Peyer's patch (tissue), 4 donors: ENCODE results near the gene NRXN3. TPM values are rescaled to one million over a fixed set of nuclear protein-coding genes. Genes with fewer than 3 reads are reported as not detected.

Source experiments
- DNase-seq, 3 donors: peaks; one replicate each; pipeline ENCODE4 v3.0.0-alpha.2; 2017 to 2019
- H3K27ac ChIP-seq, 4 donors: fragments of 200-600 bp; sonication (generic); one replicate each; pipeline ENCODE4 v1.5.1; 2016 to 2019
- H3K27me3 ChIP-seq, 2 donors: fragments of 200-600 bp; sonication (generic); one replicate each; pipeline ENCODE4 v1.5.1; 2019
- H3K36me3 ChIP-seq, 3 donors: fragments of 200-600 bp; sonication (generic); one replicate each; pipeline ENCODE4 v1.5.1; 2016 to 2019
- H3K4me1 ChIP-seq, 4 donors: fragments of 200-600 bp; sonication (generic); one replicate each; pipeline ENCODE4 v1.5.1; 2016 to 2019
- H3K4me3 ChIP-seq, 4 donors: fragments of 200-600 bp; sonication (generic); 1 replicate in 3 of 4; 2 replicates in 1 of 4; pipeline ENCODE4 v1.5.1; 2016 to 2019; ENCODE audit warnings: mild to moderate bottlenecking in 1 of 4
- H3K9me3 ChIP-seq, 4 donors: fragments of 200-600 bp; sonication (generic); one replicate each; pipeline ENCODE4 v1.5.1; 2016 to 2019; ENCODE audit warnings: mild to moderate bottlenecking in 1 of 4
- CTCF ChIP-seq, 6 experiments: fragments of 450-650 bp in 4 of 6; fragments of 200-600 bp in 2 of 6; sonication (generic) in 1 of 6; IDR thresholded peaks; one replicate each; pipeline ENCODE4 v1.5.1; 2017 to 2019; ENCODE audit warnings: antibody characterized with exemption in 6 of 6, mild to moderate bottlenecking in 3 of 6, moderate library complexity in 1 of 6
- POLR2A ChIP-seq, 2 donors: fragments of 450-650 bp; IDR thresholded peaks; one replicate each; pipeline ENCODE4 v1.5.1; 2017; ENCODE audit warnings: antibody characterized with exemption in 2 of 2, mild to moderate bottlenecking in 2 of 2, moderate library complexity in 2 of 2
- total RNA-seq, 4 donors: library from RNA; depleted of rRNA; stranded (reverse); fragments of >200 nt; gene quantifications; one replicate each; pipeline ENCODE4 v1.1.0, GENCODE V29; 2016

NRXN3 gene
- total RNA-seq, 4 donors from 2014 or later: 1.6 to 10.2 (median 4.4) TPM

DNA sequence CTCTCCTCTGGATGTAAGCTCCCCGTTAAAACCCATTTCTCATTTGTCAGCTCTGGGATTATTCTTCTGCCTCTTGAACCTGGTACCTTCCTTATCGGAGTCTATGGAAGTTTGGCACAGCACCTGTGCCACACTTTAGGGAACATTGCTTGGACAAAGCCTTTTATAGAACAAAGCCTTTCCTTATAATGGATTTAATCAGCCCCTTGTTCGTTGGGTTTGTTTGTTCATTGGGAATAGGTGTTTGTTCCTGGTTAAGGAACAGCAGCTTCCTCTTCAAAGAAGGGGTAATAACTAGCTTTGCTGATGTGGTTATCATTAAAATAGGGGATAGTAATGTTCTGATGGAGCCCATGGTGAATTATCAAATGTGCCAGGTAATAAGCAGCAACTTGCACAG, 70.4 kb downstream of the NRXN3 start:
- H3K4me1 ChIP-seq: no peaks in the 10 kb centered on the region
- no peaks in the 10 kb centered on the region for H3K9me3 ChIP-seq
- no peak overlapping the region for H3K27ac ChIP-seq
- no peaks in the 10 kb centered on the region for H3K36me3 ChIP-seq
- no peak for TF ChIP-seq POLR2A (IDR thresholded peaks at IDR 0.05)
- TF ChIP-seq CTCF (IDR thresholded peaks at IDR 0.05): no peak
- H3K27me3 ChIP-seq: no peaks in the 10 kb centered on the region
- no peak overlapping the region for H3K4me3 ChIP-seq
- DNase-seq: no peak

DNA sequence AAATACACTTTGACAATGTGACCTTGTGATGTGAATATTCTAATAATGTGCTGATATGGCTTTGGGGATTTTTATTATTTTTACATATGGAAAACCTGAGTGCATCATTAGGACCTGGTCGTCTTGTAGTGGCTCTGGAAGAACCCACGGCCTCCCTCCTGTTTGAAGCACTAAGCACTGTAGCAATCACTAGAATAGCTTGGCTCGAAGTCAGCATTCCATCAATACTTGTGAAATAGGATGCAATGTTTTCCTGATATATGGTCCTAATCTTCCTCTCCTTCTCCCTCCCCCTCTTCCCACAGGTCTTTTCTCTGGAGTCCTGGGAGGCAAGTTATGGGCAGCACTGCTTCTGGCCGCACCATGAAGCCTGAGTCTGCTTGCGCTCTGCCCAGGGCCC, 71.9 kb downstream of the NRXN3 start:
- TF ChIP-seq POLR2A (IDR thresholded peaks at IDR 0.05): no peak
- no peak for TF ChIP-seq CTCF (IDR thresholded peaks at IDR 0.05)
- Histone ChIP-seq H3K36me3 (no peaks in the 10 kb centered on the region), H3K4me1 (no peaks in the 10 kb centered on the region), H3K27ac (no peak overlapping the region), H3K4me3 (no peak overlapping the region), H3K27me3 (no peaks in the 10 kb centered on the region), H3K9me3 (no peaks in the 10 kb centered on the region)
- DNase-seq: no peak

DNA sequence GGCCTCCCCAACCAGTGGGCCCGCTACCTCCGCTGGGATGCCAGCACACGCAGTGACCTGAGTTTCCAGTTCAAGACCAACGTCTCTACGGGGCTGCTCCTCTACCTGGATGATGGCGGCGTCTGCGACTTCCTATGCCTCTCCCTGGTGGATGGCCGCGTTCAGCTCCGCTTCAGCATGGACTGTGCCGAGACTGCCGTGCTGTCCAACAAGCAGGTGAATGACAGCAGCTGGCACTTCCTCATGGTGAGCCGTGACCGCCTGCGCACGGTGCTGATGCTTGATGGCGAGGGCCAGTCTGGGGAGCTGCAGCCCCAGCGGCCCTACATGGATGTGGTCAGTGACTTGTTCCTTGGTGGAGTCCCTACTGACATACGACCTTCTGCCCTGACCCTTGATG, 73.0 kb downstream of the NRXN3 start:
- TF ChIP-seq POLR2A (IDR thresholded peaks at IDR 0.05): no peak
- no peak for TF ChIP-seq CTCF (IDR thresholded peaks at IDR 0.05)
- H3K27me3 ChIP-seq: no peaks in the 10 kb centered on the region
- no peaks in the 10 kb centered on the region for H3K36me3 ChIP-seq
- no peaks in the 10 kb centered on the region for H3K4me1 ChIP-seq
- H3K27ac ChIP-seq: no peak overlapping the region
- H3K9me3 ChIP-seq: no peaks in the 10 kb centered on the region
- DNase-seq: no peak
- no peak overlapping the region for H3K4me3 ChIP-seq

DNA sequence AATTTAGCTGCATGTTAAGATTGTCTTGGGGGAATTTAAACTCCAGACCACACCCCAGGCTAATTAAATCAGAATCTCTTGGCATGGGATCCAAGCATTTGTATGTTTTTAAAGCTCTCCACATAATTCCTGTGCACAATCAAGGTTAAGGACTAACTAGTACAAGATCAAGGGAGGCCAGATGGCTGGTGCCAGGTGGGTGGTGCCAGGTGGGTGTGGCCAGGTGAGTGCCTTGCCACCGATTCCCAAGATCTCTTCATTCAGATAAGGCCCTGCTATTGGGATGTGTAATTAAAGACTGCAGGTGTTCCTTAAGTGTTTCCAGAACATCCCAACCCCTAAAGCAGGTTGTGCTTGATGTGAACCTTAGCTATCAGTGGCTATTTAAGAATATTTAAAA, 75.1 kb downstream of the NRXN3 start:
- no peak for DNase-seq
- Histone ChIP-seq H3K4me3 (no peak overlapping the region), H3K27me3 (no peaks in the 10 kb centered on the region), H3K36me3 (no peaks in the 10 kb centered on the region), H3K27ac (no peak overlapping the region), H3K4me1 (no peaks in the 10 kb centered on the region), H3K9me3 (no peaks in the 10 kb centered on the region)
- no peak for TF ChIP-seq POLR2A (IDR thresholded peaks at IDR 0.05)

DNA sequence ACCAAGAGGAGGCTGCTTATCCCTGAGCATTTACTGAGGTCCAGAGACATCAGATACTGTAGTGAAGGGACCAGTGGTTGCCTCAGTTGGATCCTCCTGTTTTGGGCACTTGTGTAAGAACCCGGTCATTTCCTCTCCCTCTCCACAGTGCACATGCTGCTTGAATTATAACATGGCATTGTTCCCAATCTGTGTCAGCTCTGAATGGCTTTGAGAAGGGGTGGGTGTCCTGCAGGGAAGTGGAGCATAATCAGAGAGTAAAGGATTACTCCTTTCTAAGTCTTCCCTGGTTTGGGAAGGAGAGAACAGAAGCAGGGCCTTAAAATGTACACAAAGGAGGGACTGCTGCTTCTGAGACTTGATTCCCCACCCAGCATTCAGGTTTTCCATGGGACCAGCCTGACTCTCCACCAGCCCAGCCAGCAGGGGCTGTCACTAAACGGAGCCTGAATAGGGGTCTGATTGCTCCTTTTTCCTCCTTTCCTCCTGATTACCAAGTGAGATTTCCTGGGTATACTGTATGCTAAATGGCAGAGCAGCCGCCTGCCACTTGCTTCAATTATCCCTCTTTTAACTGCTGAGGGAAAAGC, 78.4 kb downstream of the NRXN3 start:
- Histone ChIP-seq H3K27ac (no peak overlapping the region), H3K9me3 (no peaks in the 10 kb centered on the region), H3K27me3 (no peaks in the 10 kb centered on the region), H3K4me3 (no peak overlapping the region), H3K4me1 (no peaks in the 10 kb centered on the region), H3K36me3 (no peaks in the 10 kb centered on the region)
- DNase-seq: no peak
- no peak for TF ChIP-seq POLR2A (IDR thresholded peaks at IDR 0.05)
- TF ChIP-seq CTCF (IDR thresholded peaks at IDR 0.05): no peak

- no peaks in the 10 kb centered on the region for H3K27me3 ChIP-seq
- TF ChIP-seq CTCF (IDR thresholded peaks at IDR 0.05): no peak
- TF ChIP-seq POLR2A (IDR thresholded peaks at IDR 0.05): no peak
- no peaks in the 10 kb centered on the region for H3K36me3 ChIP-seq
- no peaks in the 10 kb centered on the region for H3K9me3 ChIP-seq
- H3K4me1 ChIP-seq: no peaks in the 10 kb centered on the region
- no peak overlapping the region for H3K4me3 ChIP-seq
- DNase-seq: no peak
- H3K27ac ChIP-seq: no peak overlapping the region
Observed at GRCh38 chr14:78251308-78251707, 81.1 kb downstream of the NRXN3 start.
